HepG2 (cell line): ENCODE results near the gene SLC38A3. TPM values are rescaled to one million over a fixed set of nuclear protein-coding genes. Genes with fewer than 3 reads are reported as not detected.

Experiments used
- KDM5B ChIP-seq: sonication (generic); formaldehyde crosslinking; IDR thresholded peaks from 2 replicates; pipeline ENCODE4 v1.4.0; 2020; ENCODE audit warnings: missing genetic modification reagents, mild to moderate bottlenecking, borderline replicate concordance
- POLR2A ChIP-seq, 2 experiments: IDR thresholded peaks; 2 replicates each; pipeline ENCODE4 v1.6.1; 2011; ENCODE audit warnings: low read depth in 2 of 2, low read length in 2 of 2, mild to moderate bottlenecking in 1 of 2, moderate library complexity in 1 of 2; ENCODE audit not compliant: insufficient read depth in 1 of 2
- PPARG ChIP-seq: conservative IDR thresholded peaks from 2 replicates; pipeline ENCODE4 v1.6.1; 2016; ENCODE audit warnings: missing biosample characterization, missing genetic modification reagents
- SRF ChIP-seq: IDR thresholded peaks from 2 replicates; pipeline ENCODE4 v1.6.1; 2011; ENCODE audit warnings: mild to moderate bottlenecking, low read depth, low read length, moderate library complexity
- ZIK1 ChIP-seq: sonication (generic); formaldehyde crosslinking; IDR thresholded peaks from 2 replicates; pipeline ENCODE4 v1.5.0; 2020; ENCODE audit warnings: mild to moderate bottlenecking, low read depth, missing genetic modification reagents, borderline replicate concordance
- ZNF138 ChIP-seq: sonication (generic); formaldehyde crosslinking; IDR thresholded peaks from 2 replicates; pipeline ENCODE4 v1.5.0; 2020; ENCODE audit warnings: mild to moderate bottlenecking, low read depth, missing genetic modification reagents
- ZNF34 ChIP-seq: sonication (generic); formaldehyde crosslinking; IDR thresholded peaks from 2 replicates; pipeline ENCODE4 v1.4.0; 2020; ENCODE audit warnings: mild to moderate bottlenecking, missing genetic modification reagents, borderline replicate concordance
- ZNF547 ChIP-seq: sonication (generic); formaldehyde crosslinking; IDR thresholded peaks from 2 replicates; pipeline ENCODE4 v1.5.1; 2020; ENCODE audit warnings: mild to moderate bottlenecking, missing genetic modification reagents
- polyA plus RNA-seq, 8 experiments: library from polyadenylated mRNA; depleted of rRNA in 3 of 8; stranded (reverse) in 7 of 8; unstranded in 1 of 8; fragments of >200 nt; fragmentation: Illumina TruSeq in 4 of 8; extraction: Trizol in 4 of 8; gene quantifications; 2 replicates each; pipeline versions ENCODE4 v1.2.1 to v1.2.3, GENCODE V29; 2011 to 2016; ENCODE audit warnings: low read depth in 4 of 8, missing spikeins in 1 of 8, mixed read lengths in 1 of 8; ENCODE audit not compliant: insufficient read depth in 1 of 8
- total RNA-seq, 5 experiments: library from RNA; depleted of rRNA; stranded (reverse); fragments of >200 nt; fragmentation: Illumina TruSeq; extraction: Trizol; gene quantifications; 2 replicates each; pipeline ENCODE4 v1.2.3, GENCODE V29; 2016; ENCODE audit warnings: low read depth in 1 of 5
- TF ChIP-seq, protein P1 (sequence below): sonication (generic); formaldehyde crosslinking; IDR thresholded peaks from 2 replicates; pipeline ENCODE4 v1.4.0; 2020; ENCODE audit warnings: mild to moderate bottlenecking, missing genetic modification reagents, borderline replicate concordance
- TF ChIP-seq, protein P2 (sequence below): sonication (generic); formaldehyde crosslinking; IDR thresholded peaks from 2 replicates; pipeline ENCODE4 v1.4.0; 2020; ENCODE audit warnings: missing genetic modification reagents, borderline replicate concordance
- TF ChIP-seq, protein P3 (sequence below): sonication (generic); formaldehyde crosslinking; IDR thresholded peaks from 2 replicates; pipeline ENCODE4 v1.4.0; 2020; ENCODE audit warnings: missing genetic modification reagents
- TF ChIP-seq, protein P4 (sequence below): IDR thresholded peaks from 2 replicates; pipeline ENCODE4 v1.6.1; 2016; ENCODE audit warnings: missing genetic modification reagents, missing compliant biosample characterization
- TF ChIP-seq, protein P5 (sequence below): sonication (generic); formaldehyde crosslinking; IDR thresholded peaks from 2 replicates; pipeline ENCODE4 v1.4.0; 2020; ENCODE audit warnings: missing genetic modification reagents, borderline replicate concordance

Gene SLC38A3
- total and polyA plus RNA-seq, 2 of the 13 experiments (the other 11 are each of a cell fraction or from before 2014, with no cell fraction given) = 29.8 to 164 TPM

DNA sequence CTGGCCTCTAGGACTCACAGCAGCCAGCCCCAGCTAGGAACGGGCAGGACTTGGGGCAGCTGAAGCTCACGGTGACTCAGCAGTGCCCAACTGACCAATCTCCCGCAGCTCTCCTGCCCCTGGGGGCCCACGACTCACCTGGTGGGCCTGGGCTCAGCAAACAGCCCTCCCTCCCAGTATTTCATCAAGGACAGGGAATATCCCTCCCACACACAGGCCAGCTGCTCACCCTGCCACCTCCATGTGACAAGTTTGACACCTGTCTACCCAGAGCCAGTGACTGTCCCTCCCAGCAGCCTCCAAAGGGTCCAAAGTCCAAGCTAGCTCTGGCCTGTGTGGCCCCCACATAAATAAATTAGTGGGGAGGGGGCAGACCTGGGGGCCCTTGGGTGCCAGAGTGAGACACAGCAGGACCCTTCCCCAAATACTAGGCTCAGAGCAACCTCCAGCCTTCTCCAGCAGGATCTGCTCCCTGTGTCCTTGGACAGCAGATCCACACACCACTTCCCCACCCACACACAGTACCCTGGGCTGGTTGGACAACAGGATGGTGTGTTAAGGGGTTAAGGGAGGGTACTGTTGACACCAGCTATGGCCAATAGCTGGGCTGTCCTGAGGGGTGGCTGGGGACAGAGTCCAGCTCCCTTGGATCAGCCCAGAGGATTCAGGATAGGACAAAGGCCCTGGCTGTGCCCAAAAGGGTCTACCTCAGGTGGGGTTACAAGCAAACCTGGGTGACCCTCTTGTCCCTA is 9.4 kb upstream of the SLC38A3 start (continued):
- TF ChIP-seq, protein P1, sequence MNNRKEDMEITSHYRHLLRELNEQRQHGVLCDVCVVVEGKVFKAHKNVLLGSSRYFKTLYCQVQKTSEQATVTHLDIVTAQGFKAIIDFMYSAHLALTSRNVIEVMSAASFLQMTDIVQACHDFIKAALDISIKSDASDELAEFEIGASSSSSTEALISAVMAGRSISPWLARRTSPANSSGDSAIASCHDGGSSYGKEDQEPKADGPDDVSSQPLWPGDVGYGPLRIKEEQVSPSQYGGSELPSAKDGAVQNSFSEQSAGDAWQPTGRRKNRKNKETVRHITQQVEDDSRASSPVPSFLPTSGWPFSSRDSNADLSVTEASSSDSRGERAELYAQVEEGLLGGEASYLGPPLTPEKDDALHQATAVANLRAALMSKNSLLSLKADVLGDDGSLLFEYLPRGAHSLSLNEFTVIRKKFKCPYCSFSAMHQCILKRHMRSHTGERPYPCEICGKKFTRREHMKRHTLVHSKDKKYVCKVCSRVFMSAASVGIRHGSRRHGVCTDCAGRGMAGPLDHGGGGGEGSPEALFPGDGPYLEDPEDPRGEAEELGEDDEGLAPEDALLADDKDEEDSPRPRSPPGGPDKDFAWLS (CRISPR knock-in tag) = 0 out of 2 replicates have a peak, but pooled peaks have one; percentile 73
- TF ChIP-seq, protein P2, sequence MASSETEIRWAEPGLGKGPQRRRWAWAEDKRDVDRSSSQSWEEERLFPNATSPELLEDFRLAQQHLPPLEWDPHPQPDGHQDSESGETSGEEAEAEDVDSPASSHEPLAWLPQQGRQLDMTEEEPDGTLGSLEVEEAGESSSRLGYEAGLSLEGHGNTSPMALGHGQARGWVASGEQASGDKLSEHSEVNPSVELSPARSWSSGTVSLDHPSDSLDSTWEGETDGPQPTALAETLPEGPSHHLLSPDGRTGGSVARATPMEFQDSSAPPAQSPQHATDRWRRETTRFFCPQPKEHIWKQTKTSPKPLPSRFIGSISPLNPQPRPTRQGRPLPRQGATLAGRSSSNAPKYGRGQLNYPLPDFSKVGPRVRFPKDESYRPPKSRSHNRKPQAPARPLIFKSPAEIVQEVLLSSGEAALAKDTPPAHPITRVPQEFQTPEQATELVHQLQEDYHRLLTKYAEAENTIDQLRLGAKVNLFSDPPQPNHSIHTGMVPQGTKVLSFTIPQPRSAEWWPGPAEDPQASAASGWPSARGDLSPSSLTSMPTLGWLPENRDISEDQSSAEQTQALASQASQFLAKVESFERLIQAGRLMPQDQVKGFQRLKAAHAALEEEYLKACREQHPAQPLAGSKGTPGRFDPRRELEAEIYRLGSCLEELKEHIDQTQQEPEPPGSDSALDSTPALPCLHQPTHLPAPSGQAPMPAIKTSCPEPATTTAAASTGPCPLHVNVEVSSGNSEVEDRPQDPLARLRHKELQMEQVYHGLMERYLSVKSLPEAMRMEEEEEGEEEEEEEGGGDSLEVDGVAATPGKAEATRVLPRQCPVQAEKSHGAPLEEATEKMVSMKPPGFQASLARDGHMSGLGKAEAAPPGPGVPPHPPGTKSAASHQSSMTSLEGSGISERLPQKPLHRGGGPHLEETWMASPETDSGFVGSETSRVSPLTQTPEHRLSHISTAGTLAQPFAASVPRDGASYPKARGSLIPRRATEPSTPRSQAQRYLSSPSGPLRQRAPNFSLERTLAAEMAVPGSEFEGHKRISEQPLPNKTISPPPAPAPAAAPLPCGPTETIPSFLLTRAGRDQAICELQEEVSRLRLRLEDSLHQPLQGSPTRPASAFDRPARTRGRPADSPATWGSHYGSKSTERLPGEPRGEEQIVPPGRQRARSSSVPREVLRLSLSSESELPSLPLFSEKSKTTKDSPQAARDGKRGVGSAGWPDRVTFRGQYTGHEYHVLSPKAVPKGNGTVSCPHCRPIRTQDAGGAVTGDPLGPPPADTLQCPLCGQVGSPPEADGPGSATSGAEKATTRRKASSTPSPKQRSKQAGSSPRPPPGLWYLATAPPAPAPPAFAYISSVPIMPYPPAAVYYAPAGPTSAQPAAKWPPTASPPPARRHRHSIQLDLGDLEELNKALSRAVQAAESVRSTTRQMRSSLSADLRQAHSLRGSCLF (CRISPR knock-in tag) = no peak
- TF ChIP-seq PPARG (peak; percentile 63; the same call in 1 of the 2 replicates), SRF (no peak), ZNF34 (CRISPR knock-in tag) (0 out of 2 replicates have a peak, but pooled peaks have one; percentile 84), ZIK1 (no peak), POLR2A (IDR thresholded peaks at IDR 0.05; ENCODE audit: insufficient read depth in 1 of 2, low read depth in 2 of 2, low read length in 2 of 2) (peak in 1 of 2 experiments; percentile 92; a peak in 2 of 4 replicates), ZNF138 (CRISPR knock-in tag) (no peak), ZNF547 (CRISPR knock-in tag) (peak; percentile 47; the same call in 1 of the 2 replicates), KDM5B (CRISPR knock-in tag) (peak; percentile 90; the same call in 1 of the 2 replicates)
- TF ChIP-seq, protein P3, sequence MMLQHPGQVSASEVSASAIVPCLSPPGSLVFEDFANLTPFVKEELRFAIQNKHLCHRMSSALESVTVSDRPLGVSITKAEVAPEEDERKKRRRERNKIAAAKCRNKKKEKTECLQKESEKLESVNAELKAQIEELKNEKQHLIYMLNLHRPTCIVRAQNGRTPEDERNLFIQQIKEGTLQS (CRISPR knock-in tag) = peak; percentile 61; the same call in 1 of the 2 replicates
- TF ChIP-seq, protein P4, sequence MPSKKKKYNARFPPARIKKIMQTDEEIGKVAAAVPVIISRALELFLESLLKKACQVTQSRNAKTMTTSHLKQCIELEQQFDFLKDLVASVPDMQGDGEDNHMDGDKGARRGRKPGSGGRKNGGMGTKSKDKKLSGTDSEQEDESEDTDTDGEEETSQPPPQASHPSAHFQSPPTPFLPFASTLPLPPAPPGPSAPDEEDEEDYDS (CRISPR knock-in tag) = peak; percentile 74
- TF ChIP-seq, protein P5, sequence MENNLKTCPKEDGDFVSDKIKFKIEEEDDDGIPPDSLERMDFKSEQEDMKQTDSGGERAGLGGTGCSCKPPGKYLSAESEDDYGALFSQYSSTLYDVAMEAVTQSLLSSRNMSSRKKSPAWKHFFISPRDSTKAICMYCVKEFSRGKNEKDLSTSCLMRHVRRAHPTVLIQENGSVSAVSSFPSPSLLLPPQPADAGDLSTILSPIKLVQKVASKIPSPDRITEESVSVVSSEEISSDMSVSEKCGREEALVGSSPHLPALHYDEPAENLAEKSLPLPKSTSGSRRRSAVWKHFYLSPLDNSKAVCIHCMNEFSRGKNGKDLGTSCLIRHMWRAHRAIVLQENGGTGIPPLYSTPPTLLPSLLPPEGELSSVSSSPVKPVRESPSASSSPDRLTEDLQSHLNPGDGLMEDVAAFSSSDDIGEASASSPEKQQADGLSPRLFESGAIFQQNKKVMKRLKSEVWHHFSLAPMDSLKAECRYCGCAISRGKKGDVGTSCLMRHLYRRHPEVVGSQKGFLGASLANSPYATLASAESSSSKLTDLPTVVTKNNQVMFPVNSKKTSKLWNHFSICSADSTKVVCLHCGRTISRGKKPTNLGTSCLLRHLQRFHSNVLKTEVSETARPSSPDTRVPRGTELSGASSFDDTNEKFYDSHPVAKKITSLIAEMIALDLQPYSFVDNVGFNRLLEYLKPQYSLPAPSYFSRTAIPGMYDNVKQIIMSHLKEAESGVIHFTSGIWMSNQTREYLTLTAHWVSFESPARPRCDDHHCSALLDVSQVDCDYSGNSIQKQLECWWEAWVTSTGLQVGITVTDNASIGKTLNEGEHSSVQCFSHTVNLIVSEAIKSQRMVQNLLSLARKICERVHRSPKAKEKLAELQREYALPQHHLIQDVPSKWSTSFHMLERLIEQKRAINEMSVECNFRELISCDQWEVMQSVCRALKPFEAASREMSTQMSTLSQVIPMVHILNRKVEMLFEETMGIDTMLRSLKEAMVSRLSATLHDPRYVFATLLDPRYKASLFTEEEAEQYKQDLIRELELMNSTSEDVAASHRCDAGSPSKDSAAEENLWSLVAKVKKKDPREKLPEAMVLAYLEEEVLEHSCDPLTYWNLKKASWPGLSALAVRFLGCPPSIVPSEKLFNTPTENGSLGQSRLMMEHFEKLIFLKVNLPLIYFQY (CRISPR knock-in tag) = peak; percentile 67; the same call in 1 of the 2 replicates
